PC-3 (cell line): ENCODE data around the gene RFLNA. TPM values are rescaled to one million over a fixed set of nuclear protein-coding genes. Genes with fewer than 3 reads are reported as not detected.

ENCODE experiments used
- ATAC-seq: fragments of 200-7000 bp; cut with Tn5 transposase; 2 replicates; pipeline ENCODE4 v1.9.1; 2020; ENCODE audit warnings: mild to moderate bottlenecking, moderate library complexity
- BruUV-seq: library from RNA; stranded (reverse); fragments of 400-500 nt; replicated peaks from 2 replicates; lab custom pipeline; 2021; lab: Mats Ljungman, UMichigan
- CTCF ChIA-PET: fragments of 300-600 bp; sonication (Branson Sonifier 250); formaldehyde crosslinking; loops from one replicate; lab custom pipeline; 2022; ENCODE audit warnings: antibody characterized with exemption; lab: Charles Lee
- POLR2A ChIA-PET: fragments of 300-600 bp; sonication (Branson Sonifier 250); formaldehyde crosslinking; loops from one replicate; lab custom pipeline; 2022; ENCODE audit warnings: antibody characterized with exemption; ENCODE audit not compliant: unreplicated experiment; lab: Charles Lee
- DNase-seq: peaks from one replicate; pipeline ENCODE4 v3.0.0-alpha.2; 2015
- H2AFZ ChIP-seq: fragments of 300-600 bp; sonication (generic); 2 replicates; pipeline ENCODE4 v1.6.0; 2016; ENCODE audit warnings: antibody characterized with exemption, low read length
- H3F3A ChIP-seq: fragments of 300-600 bp; sonication (generic); one replicate; pipeline ENCODE4 v1.6.0; 2017; ENCODE audit warnings: antibody characterized with exemption, low read length, control low read depth, mild to moderate bottlenecking; ENCODE audit not compliant: unreplicated experiment
- H3K27ac ChIP-seq: fragments of 300-600 bp; sonication (generic); 2 replicates; pipeline ENCODE4 v1.5.1; 2016; ENCODE audit warnings: mild to moderate bottlenecking, low read length
- H3K27me3 ChIP-seq: fragments of 300-600 bp; sonication (generic); 2 replicates; pipeline ENCODE4 v1.6.1; 2016; ENCODE audit warnings: low read length, mixed read lengths
- H3K36me3 ChIP-seq: fragments of 300-600 bp; sonication (generic); 2 replicates; pipeline ENCODE4 v1.6.1; 2016; ENCODE audit warnings: low read depth, mixed run types, low read length, mixed read lengths
- H3K4me1 ChIP-seq: fragments of 300-600 bp; sonication (generic); 2 replicates; pipeline ENCODE4 v1.5.1; 2016; ENCODE audit warnings: low read length; ENCODE audit not compliant: insufficient read depth
- H3K4me2 ChIP-seq: fragments of 300-600 bp; sonication (generic); 2 replicates; pipeline ENCODE4 v1.6.0; 2016; ENCODE audit warnings: low read length
- H3K4me3 ChIP-seq: fragments of 300-600 bp; sonication (generic); 2 replicates; pipeline ENCODE4 v1.5.1; 2016; ENCODE audit warnings: mild to moderate bottlenecking, low read length, mixed read lengths
- H3K79me2 ChIP-seq: fragments of 300-600 bp; sonication (generic); 2 replicates; pipeline ENCODE4 v1.6.1; 2017; ENCODE audit warnings: low read length, mixed read lengths
- H3K9ac ChIP-seq: fragments of 300-600 bp; sonication (generic); 2 replicates; pipeline ENCODE4 v1.6.0; 2016; ENCODE audit warnings: mild to moderate bottlenecking, low read length
- H3K9me2 ChIP-seq: fragments of 300-600 bp; sonication (generic); replicated peaks from 2 replicates; pipeline ENCODE4 v1.6.1; 2016; ENCODE audit warnings: mixed run types, low read length, mixed read lengths
- H3K9me3 ChIP-seq: fragments of 300-600 bp; sonication (generic); 2 replicates; pipeline ENCODE4 v1.6.1; 2016; ENCODE audit warnings: low read length, mixed read lengths
- H4K20me1 ChIP-seq: fragments of 300-600 bp; sonication (generic); 2 replicates; pipeline ENCODE4 v1.6.1; 2016; ENCODE audit warnings: low read length, mixed read lengths
- CTCF ChIP-seq: fragments of 300-600 bp; sonication (generic); conservative IDR thresholded peaks from 2 replicates; pipeline ENCODE4 v1.5.1; 2017; ENCODE audit warnings: antibody characterized with exemption, low read depth, mild to moderate bottlenecking, low read length
- EZH2 ChIP-seq: fragments of 300-600 bp; sonication (generic); IDR thresholded peaks from one replicate; pipeline ENCODE4 v1.6.1; 2017; ENCODE audit warnings: antibody characterized with exemption, mild to moderate bottlenecking, low read length; ENCODE audit not compliant: unreplicated experiment
- EZH2phosphoT487 ChIP-seq: fragments of 300-600 bp; sonication (generic); IDR thresholded peaks from 2 replicates; pipeline ENCODE4 v1.6.1; 2018; ENCODE audit warnings: mild to moderate bottlenecking, antibody characterized with exemption, low read length, borderline replicate concordance
- intact Hi-C: fragments of 100-400 bp; cut with micrococcal nuclease; formaldehyde crosslinking; loops from 2 replicates; pipeline ENCODE4 v1.9.0; 2023
- total RNA-seq: library from RNA; depleted of rRNA; stranded (reverse); fragments of >200 nt; gene quantifications from 2 replicates; pipeline ENCODE4 v1.2.3, GENCODE V29; 2014

RFLNA gene
- total RNA-seq, 1 experiment from 2014 or later, result not detected

GRCh38 chr12:124302241-124302806, 7.4 kb downstream of the RFLNA start:
- Histone ChIP-seq H3K27ac (no peak overlapping the region), H3K4me1 (no peaks in the 10 kb centered on the region), H3K4me2 (no peak overlapping the region), H3K9me3 (no peaks in the 10 kb centered on the region), H3K9ac (no peak overlapping the region), H3K36me3 (no peaks in the 10 kb centered on the region), H4K20me1 (no peaks in the 10 kb centered on the region), H2AFZ (no peak overlapping the region), H3F3A (no peaks in the 10 kb centered on the region), H3K79me2 (no peaks in the 10 kb centered on the region), H3K4me3 (no peak overlapping the region), H3K27me3 (peaks cover 55% of the 10 kb centered on the region), H3K9me2 (no peaks in the 10 kb centered on the region)
- BruUV-seq, result no TSS peak
- intact Hi-C loops, result no loop called here
- ChIA-PET CTCF (interaction anchor here (0.6 kb wide), 1 partner anchor 266 kb away, joined by 3 read pairs; no protein-coding TSS in a partner anchor), POLR2A (no interaction called here)
- TF ChIP-seq EZH2 (no peak), EZH2phosphoT487 (no peak), CTCF (no peak)
- ATAC-seq (no peak), DNase-seq (no peak)

- Histone ChIP-seq H3K9ac (no peak overlapping the region), H3K4me3 (no peak overlapping the region), H2AFZ (no peak overlapping the region), H3K9me3 (no peaks in the 10 kb centered on the region), H3K9me2 (no peaks in the 10 kb centered on the region), H3K27ac (no peak overlapping the region), H4K20me1 (no peaks in the 10 kb centered on the region), H3K27me3 (peaks cover 49% of the 10 kb centered on the region), H3K79me2 (no peaks in the 10 kb centered on the region), H3K4me1 (no peaks in the 10 kb centered on the region), H3F3A (no peaks in the 10 kb centered on the region), H3K36me3 (no peaks in the 10 kb centered on the region), H3K4me2 (no peak overlapping the region)
- intact Hi-C loops, result no loop called here
- ATAC-seq, result no peak
- TF ChIP-seq CTCF, result no peak
- TF ChIP-seq EZH2, result no peak
- TF ChIP-seq EZH2phosphoT487, result no peak
- DNase-seq, result no peak
- BruUV-seq, result no TSS peak
- ChIA-PET CTCF (interaction anchor here (0.6 kb wide), 1 partner anchor 267 kb away, joined by 3 read pairs; no protein-coding TSS in a partner anchor), POLR2A (no interaction called here)
Measured at GRCh38 chr12:124302807-124303578, 8.1 kb downstream of the RFLNA start.
